T47D (cell line): Measurements from ENCODE around the gene FBN3.

Source experiments
- DNase-seq, 2 experiments: peaks; one replicate each; pipeline versions ENCODE4 v3.0.0 to v3.0.0-alpha.2; 2011 to 2012; ENCODE audit warnings: low read depth in 1 of 2, low spot score in 1 of 2
- JUND ChIP-seq: IDR thresholded peaks from 2 replicates; pipeline ENCODE4 v1.6.1; 2012; ENCODE audit warnings: low read depth
- in situ Hi-C: cut with HindIII; loops from 2 replicates; pipeline ENCODE4 v1.10.0; 2016; ENCODE audit warnings: low sequenced_read_pairs, low pct_unique_long_range_greater_than_20kb

The FBN3 gene

DNA sequence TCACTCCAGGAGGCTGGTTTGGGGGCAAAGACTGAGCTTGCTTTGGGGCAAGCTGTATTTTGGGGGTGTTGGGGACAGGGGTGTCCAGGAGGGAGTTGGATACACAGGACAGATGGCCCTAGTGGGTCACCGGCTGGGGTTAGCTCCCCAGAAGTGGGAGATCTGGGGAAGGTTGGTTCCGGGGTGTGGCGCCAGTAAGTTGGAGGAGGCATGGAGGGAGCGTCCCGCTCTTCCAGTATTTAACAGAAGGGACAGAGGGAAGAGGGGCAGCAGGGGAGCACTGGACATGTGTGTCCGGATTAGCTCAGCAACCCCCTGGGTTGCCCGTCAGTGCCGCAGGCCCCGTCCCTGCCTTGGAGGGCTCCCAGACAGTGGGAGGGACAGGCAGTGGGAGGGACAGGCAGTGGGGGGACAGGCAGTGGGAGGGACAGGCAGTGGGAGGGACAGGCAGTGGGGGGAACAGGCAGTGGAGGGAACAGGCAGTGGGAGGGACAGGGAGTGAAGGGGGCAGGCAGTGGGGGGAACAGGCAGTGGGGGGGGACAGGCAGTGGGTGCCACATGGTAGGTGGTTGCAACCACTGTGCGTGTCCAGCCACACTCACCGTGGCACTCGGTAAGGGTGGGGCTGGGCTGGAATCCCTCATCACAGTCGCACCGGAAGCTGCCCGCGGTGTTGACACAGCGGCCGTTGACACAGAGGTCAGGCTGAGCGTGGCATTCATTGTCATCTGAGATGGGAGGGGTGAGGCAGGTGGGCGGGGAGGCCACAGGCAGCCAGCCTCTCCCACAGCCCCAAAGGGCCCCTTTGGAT is 63.6 kb downstream of the FBN3 start:
- no peak for DNase-seq
- no peak for TF ChIP-seq JUND
- in situ Hi-C loops: no loop called here

DNA sequence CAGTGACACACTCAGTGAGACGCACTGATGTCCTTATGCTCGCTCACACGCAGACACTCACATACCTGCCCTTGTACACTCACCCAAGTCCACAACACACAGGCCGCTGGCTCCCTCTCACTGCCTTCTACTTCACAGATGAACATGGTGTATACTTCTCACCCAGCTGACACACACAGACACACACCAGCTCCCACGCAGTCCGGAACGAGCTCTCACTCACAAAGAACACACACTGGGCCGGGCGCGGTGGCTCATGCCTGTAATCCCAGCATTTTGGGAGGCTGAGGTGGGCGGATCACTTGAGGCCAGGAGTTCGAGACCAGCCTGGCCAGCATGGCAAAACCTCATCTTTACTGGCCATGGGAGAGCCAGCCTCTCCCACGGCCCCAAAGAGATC is 65.2 kb downstream of the FBN3 start:
- no peak for DNase-seq
- in situ Hi-C loops: no loop called here
- TF ChIP-seq JUND: no peak

DNA sequence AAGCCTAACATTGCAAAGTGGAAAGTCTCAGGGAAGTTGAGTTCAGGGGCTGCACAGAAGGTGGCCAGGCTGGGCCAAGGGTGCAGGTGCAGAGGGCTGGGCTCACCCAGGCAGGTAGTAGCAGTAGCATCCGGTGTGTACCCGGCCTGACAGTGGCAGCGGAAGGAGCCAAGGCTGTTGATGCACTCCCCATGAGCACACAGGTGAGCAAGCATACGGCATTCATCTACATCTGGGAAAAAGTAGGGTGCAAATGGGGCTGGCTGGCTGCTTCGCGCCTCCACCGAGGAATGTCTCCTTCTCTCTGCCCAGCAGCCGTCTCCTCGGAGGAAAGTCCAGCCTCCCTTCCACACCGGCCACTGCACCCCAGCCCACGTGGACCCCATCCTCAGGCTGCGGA is 66.3 kb downstream of the FBN3 start:
- no peak for DNase-seq
- no peak for TF ChIP-seq JUND
- in situ Hi-C loops: no loop called here

DNA sequence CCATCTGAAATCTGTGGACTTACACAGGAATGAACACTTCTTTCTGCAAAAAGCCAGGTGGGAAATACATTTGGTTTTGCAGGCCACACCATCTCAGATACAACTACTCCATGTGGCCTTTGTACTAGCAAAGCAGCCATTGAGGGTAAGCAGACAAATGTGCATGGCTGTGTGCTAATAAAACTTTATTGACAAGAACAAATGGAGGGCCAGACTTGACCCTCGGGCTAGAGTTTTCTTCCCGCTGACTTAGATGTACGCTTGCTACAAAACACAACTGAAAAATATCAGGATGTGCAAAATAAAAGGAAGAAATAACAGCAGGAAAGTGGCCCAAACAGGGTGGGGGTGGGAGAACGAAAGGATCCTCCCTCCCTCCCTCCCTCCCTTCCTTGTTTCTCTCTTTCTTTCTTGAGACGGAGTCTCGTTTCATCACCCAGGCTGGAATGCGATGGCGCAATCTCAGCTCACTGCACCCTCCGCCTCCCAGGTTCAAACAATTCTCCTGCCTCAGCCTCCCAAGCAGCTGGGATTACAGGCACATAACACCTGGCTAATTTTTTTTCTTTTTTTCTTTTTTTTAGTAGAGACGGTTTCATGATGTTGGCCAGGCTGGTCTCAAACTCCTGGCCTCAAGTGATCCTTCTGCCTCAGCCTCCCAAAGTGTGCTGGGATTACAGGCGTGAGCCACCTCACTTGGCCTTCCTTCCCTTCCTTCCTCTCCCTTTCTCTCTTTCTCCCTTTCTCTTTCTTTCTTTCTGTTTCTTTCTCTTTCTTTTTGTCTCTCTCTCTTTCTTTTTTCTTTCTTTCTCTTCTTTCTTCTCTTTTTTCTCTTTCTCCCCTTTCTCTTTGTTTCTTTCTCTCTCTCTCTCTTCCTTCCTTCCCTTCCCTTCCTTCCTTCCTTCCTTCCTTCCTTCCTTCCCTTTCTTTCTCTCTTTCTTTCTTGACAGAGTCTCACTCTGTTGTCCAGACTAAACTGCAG is 67.5 kb downstream of the FBN3 start:
- TF ChIP-seq JUND: no peak
- DNase-seq: peak in 1 of 2 experiments; percentile 23
- in situ Hi-C loops: no loop called here

- in situ Hi-C loops: no loop called here
- no peak for DNase-seq
- no peak for TF ChIP-seq JUND
Observed at GRCh38 chr19:8080832-8081231, 68.6 kb downstream of the FBN3 start.

DNA sequence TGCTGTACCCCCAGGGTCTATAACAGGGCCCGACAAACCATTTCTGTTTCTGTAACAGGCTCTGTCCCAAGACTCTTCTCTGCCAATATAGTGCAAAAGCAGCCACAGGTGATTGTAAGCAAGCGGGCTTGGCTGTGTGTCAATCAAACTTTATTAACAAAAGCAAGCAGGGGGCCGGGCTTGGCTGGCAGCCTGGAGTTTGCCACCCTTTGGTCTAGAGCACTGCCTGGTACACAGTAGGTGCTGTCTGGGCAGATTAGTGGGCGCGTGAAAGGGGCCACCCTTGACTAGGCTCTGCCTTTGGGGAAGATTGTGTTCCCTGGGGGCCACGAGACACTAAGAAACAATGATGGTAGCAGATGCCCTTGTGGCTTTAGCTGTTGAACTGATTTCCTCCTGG is 69.4 kb downstream of the FBN3 start:
- in situ Hi-C loops: no loop called here
- TF ChIP-seq JUND: no peak
- no peak for DNase-seq

- no peak for TF ChIP-seq JUND
- DNase-seq: no peak
- in situ Hi-C loops: no loop called here
Observed at GRCh38 chr19:8075158-8076074, 74.0 kb downstream of the FBN3 start.

DNA sequence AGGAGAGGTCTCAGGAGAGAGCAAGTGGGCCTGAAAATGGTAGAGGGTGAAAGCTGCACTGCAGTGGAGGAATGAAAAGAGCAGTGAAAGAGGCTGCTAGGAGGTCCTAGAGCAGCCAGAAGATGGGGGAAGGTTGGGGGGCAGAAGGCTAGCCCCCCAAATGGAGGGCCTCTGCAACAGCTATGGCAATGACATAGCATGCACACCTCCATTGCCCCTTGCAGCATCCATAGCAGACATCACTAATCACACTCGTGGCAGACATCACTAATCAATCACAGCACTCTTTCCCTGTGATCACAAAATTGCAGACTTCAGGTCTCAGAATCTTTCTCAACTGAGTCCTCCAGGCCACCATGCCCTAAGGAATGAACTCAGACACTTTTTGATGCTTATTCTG is 74.9 kb downstream of the FBN3 start:
- no peak for TF ChIP-seq JUND
- in situ Hi-C loops: no loop called here
- DNase-seq: no peak

DNA sequence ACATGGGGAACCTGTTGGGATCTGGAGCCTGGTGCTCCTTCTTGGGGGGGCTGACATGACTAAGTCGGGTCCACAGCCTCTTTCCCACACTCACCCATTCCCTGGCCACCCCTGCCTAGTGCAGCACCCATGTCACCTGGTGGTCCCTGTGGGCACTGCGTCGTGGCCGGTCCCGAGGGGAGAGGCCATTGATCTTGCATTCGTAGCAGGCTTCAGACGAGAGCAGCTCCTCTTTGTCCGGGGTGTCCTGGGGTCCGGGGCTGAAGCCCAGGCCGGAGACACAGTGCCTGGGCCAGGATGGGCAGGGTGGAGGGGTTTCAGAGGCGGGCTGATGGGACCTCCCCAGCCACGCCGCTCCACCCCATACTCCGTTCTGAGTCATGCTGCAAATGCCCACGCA is 77.5 kb downstream of the FBN3 start:
- no peak for TF ChIP-seq JUND
- in situ Hi-C loops: no loop called here
- DNase-seq: no peak

GRCh38 chr19:8069096-8069973 is 80.1 kb downstream of the FBN3 start:
- in situ Hi-C loops: no loop called here
- no peak for TF ChIP-seq JUND
- no peak for DNase-seq

- no peak for TF ChIP-seq JUND
- in situ Hi-C loops: no loop called here
- DNase-seq: no peak
Observed at GRCh38 chr19:8065875-8066261, 83.5 kb downstream of the FBN3 start.
